Osteoblast (primary cell): Measurements from ENCODE around the gene LAMA4. TPM values are rescaled to one million over a fixed set of nuclear protein-coding genes. Genes with fewer than 3 reads are reported as not detected.

Source experiments
- DNase-seq: peaks from one replicate; pipeline ENCODE4 v3.0.0; 2011; ENCODE audit warnings: low spot score, mixed read lengths; ENCODE audit not compliant: insufficient read length; ENCODE audit errors: missing footprints
- H2AFZ ChIP-seq: 2 replicates; pipeline ENCODE4 v1.6.0; 2011; ENCODE audit warnings: mild to moderate bottlenecking, low read length
- H3K27ac ChIP-seq: 2 replicates; pipeline ENCODE4 v1.5.1; 2011; ENCODE audit warnings: mild to moderate bottlenecking, low read depth, low read length, moderate library complexity
- H3K27me3 ChIP-seq: 2 replicates; pipeline ENCODE4 v1.6.0; 2012; ENCODE audit warnings: mild to moderate bottlenecking, control low read depth, inconsistent platforms, low read length, moderate library complexity; ENCODE audit not compliant: insufficient read depth
- H3K36me3 ChIP-seq: 2 replicates; pipeline ENCODE4 v1.5.1; 2011; ENCODE audit warnings: mild to moderate bottlenecking, low read length, control low read depth, moderate library complexity; ENCODE audit not compliant: insufficient read depth
- H3K4me1 ChIP-seq: 2 replicates; pipeline ENCODE4 v1.5.1; 2011; ENCODE audit warnings: mild to moderate bottlenecking, low read length, control low read depth, moderate library complexity; ENCODE audit not compliant: insufficient read depth
- H3K4me2 ChIP-seq: 2 replicates; pipeline ENCODE4 v1.6.0; 2011; ENCODE audit warnings: mild to moderate bottlenecking, low read length; ENCODE audit not compliant: insufficient read depth
- H3K4me3 ChIP-seq: fragments of 200-600 bp; sonication (generic); 3 replicates; pipeline ENCODE4 v1.5.1; 2012; ENCODE audit warnings: mild to moderate bottlenecking, low read length, inconsistent platforms; ENCODE audit not compliant: insufficient read depth
- H3K79me2 ChIP-seq: 2 replicates; pipeline ENCODE4 v1.6.0; 2012; ENCODE audit warnings: mild to moderate bottlenecking, low read length, control low read depth, inconsistent platforms; ENCODE audit not compliant: insufficient read depth
- H3K9me3 ChIP-seq: 2 replicates; pipeline ENCODE4 v1.5.1; 2011; ENCODE audit warnings: low read depth, low read length, control low read depth
- H4K20me1 ChIP-seq: 2 replicates; pipeline ENCODE4 v1.6.0; 2012; ENCODE audit warnings: mild to moderate bottlenecking, low read length, control low read depth; ENCODE audit not compliant: insufficient read depth
- CTCF ChIP-seq: IDR thresholded peaks from 2 replicates; pipeline ENCODE4 v1.5.1; 2011; ENCODE audit warnings: mild to moderate bottlenecking, low read depth, low read length, moderate library complexity; ENCODE audit errors: extremely low read depth
- total RNA-seq: library from RNA; depleted of rRNA; stranded (reverse); fragments of >200 nt; gene quantifications from 2 replicates; pipeline ENCODE4 v1.2.3, GENCODE V29; 2012

The LAMA4 gene
- total RNA-seq, 1 donor, result 260 TPM

- Histone ChIP-seq H3K9me3 (no peaks in the 10 kb centered on the region), H3K36me3 (peaks cover 79% of the 10 kb centered on the region), H3K4me1 (peaks cover 6% of the 10 kb centered on the region), H3K79me2 (no peaks in the 10 kb centered on the region), H3K4me2 (no peak overlapping the region), H2AFZ (no peak overlapping the region), H3K4me3 (no peak overlapping the region), H3K27ac (no peak overlapping the region), H4K20me1 (no peaks in the 10 kb centered on the region), H3K27me3 (no peaks in the 10 kb centered on the region)
- DNase-seq, result no peak
- TF ChIP-seq CTCF, result no peak
These were observed 59.9 kb downstream of the LAMA4 start for GRCh38 chr6:112194511-112194910.

GRCh38 chr6:112193535-112194051, 60.8 kb downstream of the LAMA4 start:
- Histone ChIP-seq H3K27me3 (no peaks in the 10 kb centered on the region), H4K20me1 (no peaks in the 10 kb centered on the region), H3K4me1 (peaks cover 16% of the 10 kb centered on the region), H3K27ac (no peak overlapping the region), H3K4me2 (no peak overlapping the region), H3K36me3 (peaks cover 79% of the 10 kb centered on the region), H3K79me2 (no peaks in the 10 kb centered on the region), H2AFZ (no peak overlapping the region), H3K9me3 (no peaks in the 10 kb centered on the region), H3K4me3 (no peak overlapping the region)
- TF ChIP-seq CTCF, result no peak
- no peak for DNase-seq

DNA sequence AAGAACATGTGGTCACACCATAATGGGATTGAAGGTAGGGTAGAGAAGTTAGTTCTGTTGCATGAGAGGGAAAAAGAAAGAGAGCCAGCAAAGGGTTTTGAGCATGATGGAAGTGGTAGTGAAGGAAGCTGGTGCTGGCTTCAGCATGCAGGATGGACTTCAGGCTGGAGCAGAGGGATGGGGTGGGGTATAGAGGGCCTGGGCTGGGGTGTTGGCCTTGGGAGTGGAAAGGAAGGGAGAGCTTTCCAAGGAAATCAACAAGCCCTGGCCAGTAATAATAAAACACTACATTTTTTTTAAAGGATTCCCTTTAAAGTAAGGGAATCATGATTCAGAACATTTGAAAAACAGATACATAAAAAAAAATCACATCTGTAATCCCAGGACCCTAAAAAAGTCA, 61.2 kb downstream of the LAMA4 start:
- peaks cover 79% of the 10 kb centered on the region for H3K36me3 ChIP-seq
- no peak for DNase-seq
- H3K4me2 ChIP-seq, result no peak overlapping the region

GRCh38 chr6:112191509-112192020, 62.8 kb downstream of the LAMA4 start:
- Histone ChIP-seq H3K4me3 (no peak overlapping the region), H3K4me2 (no peak overlapping the region), H3K79me2 (no peaks in the 10 kb centered on the region), H3K27ac (no peak overlapping the region), H3K4me1 (peaks cover 16% of the 10 kb centered on the region), H3K9me3 (no peaks in the 10 kb centered on the region), H3K36me3 (peaks cover 79% of the 10 kb centered on the region), H2AFZ (no peak overlapping the region), H4K20me1 (no peaks in the 10 kb centered on the region), H3K27me3 (no peaks in the 10 kb centered on the region)
- DNase-seq, result no peak
- TF ChIP-seq CTCF, result no peak

More for the DNA sequence above, 61.2 kb downstream of the LAMA4 start:
- no peak for TF ChIP-seq CTCF
- H3K79me2 ChIP-seq, result no peaks in the 10 kb centered on the region
- no peak overlapping the region for H3K4me3 ChIP-seq
- H3K27ac ChIP-seq, result no peak overlapping the region
- H3K9me3 ChIP-seq, result no peaks in the 10 kb centered on the region
- peaks cover 16% of the 10 kb centered on the region for H3K4me1 ChIP-seq
- no peaks in the 10 kb centered on the region for H4K20me1 ChIP-seq
- no peaks in the 10 kb centered on the region for H3K27me3 ChIP-seq
- no peak overlapping the region for H2AFZ ChIP-seq
